Measurements from ENCODE around the gene OR6K3. TPM values are rescaled to one million over a fixed set of nuclear protein-coding genes. Genes with fewer than 3 reads are reported as not detected.
"Not testable (repeated sequence)": the region's sequence is repeated elsewhere in the genome, so short reads cannot be mapped to it uniquely, and the experiment has no call there.

The OR6K3 gene
- total RNA-seq = not detected

- DNase-seq (ENCODE audit: low spot score) (no peak), ATAC-seq (no peak)
- intact Hi-C loops (cut with DNase I) = no loop called here
Observed at GRCh38 chr1:158720620-158721019, at the start of gene OR6K3. Gene OR6K3, minus strand, starts transcription at chr1:158720720. Its CDS starts 2,605 bp downstream, at chr1:158718115.

GRCh38 chr1:158754420-158754819, 33.9 kb upstream of the OR6K3 start, which contains the start of gene OR6K6:
Gene OR6K6, plus strand, starts transcription at chr1:158754720. Its CDS starts 168 bp downstream, at chr1:158754888.
- ATAC-seq = no peak
- no peak for DNase-seq (ENCODE audit: low spot score)
- intact Hi-C loops (cut with DNase I) = no loop called here

GRCh38 chr1:158752155-158752712, 31.7 kb upstream of the OR6K3 start:
- ATAC-seq (no peak), DNase-seq (ENCODE audit: low spot score) (no peak)
- intact Hi-C loops (cut with DNase I) = no loop called here

GRCh38 chr1:158735848-158736247, 15.3 kb upstream of the OR6K3 start:
- ATAC-seq (no peak), DNase-seq (ENCODE audit: low spot score) (no peak)
- intact Hi-C loops (cut with DNase I) = no loop called here

GRCh38 chr1:158732524-158732923, 12.0 kb upstream of the OR6K3 start:
- ATAC-seq = no peak
- DNase-seq (ENCODE audit: low spot score) = no peak
- intact Hi-C loops (cut with DNase I) = no loop called here

GRCh38 chr1:158731707-158732106, 11.2 kb upstream of the OR6K3 start:
- DNase-seq (ENCODE audit: low spot score) = no peak
- no peak for ATAC-seq

GRCh38 chr1:158730453-158730852, 9.9 kb upstream of the OR6K3 start:
- no peak for ATAC-seq
- intact Hi-C loops (cut with DNase I) = no loop called here
- no peak for DNase-seq (ENCODE audit: low spot score)

More at GRCh38 chr1:158731707-158732106, 11.2 kb upstream of the OR6K3 start:
- intact Hi-C loops (cut with DNase I) = no loop called here

GRCh38 chr1:158728510-158729225, 8.1 kb upstream of the OR6K3 start:
- DNase-seq (ENCODE audit: low spot score) = no peak
- intact Hi-C loops (cut with DNase I) = no loop called here
- no peak for ATAC-seq

GRCh38 chr1:158724442-158724841, 3.9 kb upstream of the OR6K3 start:
- intact Hi-C loops (cut with DNase I) = no loop called here
- DNase-seq (ENCODE audit: low spot score) (no peak), ATAC-seq (no peak)

- ATAC-seq = no peak
- DNase-seq (ENCODE audit: low spot score) = no peak
- intact Hi-C loops (cut with DNase I) = no loop called here
Observed at GRCh38 chr1:158719664-158720063, 856 bp downstream of the OR6K3 start.

- intact Hi-C loops (cut with DNase I) = no loop called here
- ATAC-seq (no peak), DNase-seq (ENCODE audit: low spot score) (no peak)
Observed at GRCh38 chr1:158717344-158717743, 3.2 kb downstream of the OR6K3 start.

- no peak for DNase-seq (ENCODE audit: low spot score)
- intact Hi-C loops (cut with DNase I) = no loop called here
- no peak for ATAC-seq
Observed at GRCh38 chr1:158716335-158716734, 4.2 kb downstream of the OR6K3 start.

- ATAC-seq (no peak), DNase-seq (ENCODE audit: low spot score) (no peak)
- intact Hi-C loops (cut with DNase I) = no loop called here
Observed at GRCh38 chr1:158714754-158715153, 5.8 kb downstream of the OR6K3 start.

- intact Hi-C loops (cut with DNase I) = no loop called here
- ATAC-seq = no peak
Observed at GRCh38 chr1:158711098-158711497, 9.4 kb downstream of the OR6K3 start.

GRCh38 chr1:158706096-158706495, 14.4 kb downstream of the OR6K3 start:
- intact Hi-C loops (cut with DNase I) = no loop called here
- DNase-seq (ENCODE audit: low spot score) = no peak
- no peak for ATAC-seq

More at GRCh38 chr1:158711098-158711497, 9.4 kb downstream of the OR6K3 start:
- no peak for DNase-seq (ENCODE audit: low spot score)

GRCh38 chr1:158700552-158700951, 20.0 kb downstream of the OR6K3 start, which contains the start of gene OR6K2:
Gene OR6K2, minus strand, starts transcription at chr1:158700652. Its CDS starts 0 bp downstream, at chr1:158700652.
- intact Hi-C loops (cut with DNase I) = no loop called here
- no peak for DNase-seq (ENCODE audit: low spot score)
- no peak for ATAC-seq

GRCh38 chr1:158694596-158694995, 25.9 kb downstream of the OR6K3 start:
- no peak for ATAC-seq
- intact Hi-C loops (cut with DNase I) = no loop called here
- no peak for DNase-seq (ENCODE audit: low spot score)

- DNase-seq (ENCODE audit: low spot score) (no peak), ATAC-seq (no peak)
- intact Hi-C loops (cut with DNase I) = no loop called here
Observed at GRCh38 chr1:158692356-158692755, 28.2 kb downstream of the OR6K3 start.

GRCh38 chr1:158691907-158692306, 28.6 kb downstream of the OR6K3 start:
- DNase-seq (ENCODE audit: low spot score) (no peak), ATAC-seq (no peak)
- intact Hi-C loops (cut with DNase I) = no loop called here

- DNase-seq (ENCODE audit: low spot score); ATAC-seq; intact Hi-C loops (cut with DNase I): not testable (repeated sequence)
Observed at GRCh38 chr1:158691149-158691548, 29.4 kb downstream of the OR6K3 start.

- ATAC-seq (no peak), DNase-seq (ENCODE audit: low spot score) (no peak)
- intact Hi-C loops (cut with DNase I) = no loop called here
Observed at GRCh38 chr1:158689875-158690274, 30.6 kb downstream of the OR6K3 start.
